IPS-20b (cell line): ENCODE measurements around the gene MBP.

ENCODE experiments used
- H3K27ac ChIP-seq: one replicate; pipeline ENCODE4 v1.5.1; 2013; ENCODE audit warnings: low read length
- H3K27me3 ChIP-seq: 2 replicates; pipeline ENCODE4 v1.6.1; 2013; ENCODE audit warnings: mild to moderate bottlenecking, low read length, inconsistent platforms; ENCODE audit not compliant: insufficient read depth
- H3K36me3 ChIP-seq: 2 replicates; pipeline ENCODE4 v1.6.1; 2013; ENCODE audit warnings: low read depth, mild to moderate bottlenecking, inconsistent platforms, low read length, moderate library complexity; ENCODE audit not compliant: insufficient read depth
- H3K4me1 ChIP-seq: 2 replicates; pipeline ENCODE4 v1.6.1; 2013; ENCODE audit warnings: mild to moderate bottlenecking, control low read depth, inconsistent platforms, low read length, moderate library complexity; ENCODE audit not compliant: insufficient read depth
- H3K4me3 ChIP-seq: 2 replicates; pipeline ENCODE4 v1.5.1; 2013; ENCODE audit warnings: mild to moderate bottlenecking, low read length, inconsistent platforms
- H3K9ac ChIP-seq: 2 replicates; pipeline ENCODE4 v1.6.1; 2013; ENCODE audit warnings: low read depth, mild to moderate bottlenecking, inconsistent platforms, low read length, moderate library complexity
- H3K9me3 ChIP-seq: 2 replicates; pipeline ENCODE4 v1.6.1; 2013; ENCODE audit warnings: mild to moderate bottlenecking, low read depth, low read length, inconsistent platforms; ENCODE audit not compliant: insufficient read depth

The MBP gene

DNA sequence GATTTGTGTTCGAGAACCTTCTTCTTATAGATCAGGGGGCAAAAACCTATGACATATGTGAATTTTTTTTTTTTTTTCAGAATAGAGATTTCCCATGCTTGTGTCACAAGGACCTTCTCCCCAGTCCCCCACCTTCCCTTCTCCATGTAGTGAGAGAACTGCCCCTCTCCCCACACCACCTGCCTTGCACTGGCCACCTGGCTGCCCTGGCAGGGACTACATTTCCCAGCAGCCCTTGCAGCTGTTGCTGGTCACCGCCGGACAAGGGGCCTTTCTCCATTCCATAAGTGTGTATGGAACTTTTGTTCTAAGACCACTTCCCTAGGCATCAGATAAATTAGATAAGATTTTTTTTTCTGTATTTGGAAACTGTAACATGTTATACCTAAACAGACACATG, 22.2 kb downstream of the MBP start:
- Histone ChIP-seq H3K27me3 (no peaks in the 10 kb centered on the region), H3K4me1 (peaks cover 15% of the 10 kb centered on the region; the same call in 1 of the 2 replicates), H3K4me3 (no peak overlapping the region), H3K9ac (no peak overlapping the region), H3K27ac (no peak overlapping the region), H3K36me3 (no peaks in the 10 kb centered on the region), H3K9me3 (no peaks in the 10 kb centered on the region)

DNA sequence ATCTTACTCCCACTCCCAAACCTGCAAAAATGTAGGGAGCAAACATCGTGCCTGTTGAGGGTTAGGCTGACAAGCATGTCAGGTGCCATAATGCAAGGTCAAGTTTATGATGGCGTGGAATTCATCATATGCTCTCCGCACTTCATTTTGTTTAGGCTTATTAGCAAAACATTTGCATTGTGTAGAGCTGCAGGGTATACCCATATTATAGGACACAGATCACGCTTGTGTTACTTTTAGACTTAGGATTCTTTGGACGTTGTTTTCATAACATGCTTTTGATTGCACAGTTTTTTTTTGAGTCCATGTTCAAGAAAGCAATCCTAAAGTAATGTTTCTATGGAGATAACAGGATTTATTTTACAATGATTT, 22.9 kb downstream of the MBP start:
- Histone ChIP-seq H3K27me3 (no peaks in the 10 kb centered on the region), H3K4me1 (peaks cover 12% of the 10 kb centered on the region; the same call in 1 of the 2 replicates), H3K27ac (no peak overlapping the region), H3K9me3 (no peaks in the 10 kb centered on the region), H3K36me3 (no peaks in the 10 kb centered on the region), H3K4me3 (no peak overlapping the region), H3K9ac (no peak overlapping the region)

DNA sequence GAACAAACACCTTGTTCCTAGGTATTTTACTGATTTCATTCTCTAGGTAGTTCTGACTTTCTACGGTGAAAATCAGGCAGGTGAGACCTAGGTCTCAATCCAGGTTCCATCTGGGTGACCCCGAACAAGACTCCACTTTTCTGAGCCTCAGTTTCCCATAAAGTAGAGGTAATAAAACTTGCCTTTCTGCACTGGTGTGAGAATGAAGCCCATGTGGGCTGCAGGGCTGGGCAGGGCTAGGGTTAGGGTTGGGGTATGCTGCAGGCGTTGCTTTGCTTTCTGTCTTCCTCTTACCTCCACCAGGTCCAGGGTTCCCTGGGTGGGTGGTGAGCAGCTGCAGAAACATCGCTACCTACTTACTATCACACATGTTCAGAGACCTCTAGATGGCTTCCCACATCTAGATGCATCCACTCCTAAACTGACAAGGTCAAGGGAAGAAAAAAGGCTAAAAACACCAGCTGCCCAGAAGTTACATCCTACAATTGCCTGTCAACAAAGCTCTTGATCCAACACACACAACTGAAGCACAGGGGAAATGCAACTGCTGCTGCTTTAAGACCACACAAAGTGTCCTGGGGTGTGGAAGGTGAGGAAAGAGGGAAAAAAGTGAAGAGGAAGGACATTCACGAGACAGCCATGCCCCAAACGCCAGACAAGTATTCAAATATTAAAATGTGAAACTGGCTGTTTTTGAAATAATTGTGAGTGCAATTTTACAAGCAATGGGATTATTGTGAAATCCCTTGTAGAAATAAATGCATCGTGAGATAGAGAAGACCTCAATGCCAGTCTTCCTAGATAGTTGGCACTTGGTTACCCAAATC, 23.5 kb downstream of the MBP start:
- Histone ChIP-seq H3K27ac (no peak overlapping the region), H3K36me3 (no peaks in the 10 kb centered on the region), H3K9ac (no peak overlapping the region), H3K27me3 (no peaks in the 10 kb centered on the region), H3K9me3 (no peaks in the 10 kb centered on the region), H3K4me3 (no peak overlapping the region), H3K4me1 (peaks cover 8% of the 10 kb centered on the region; the same call in 1 of the 2 replicates)

DNA sequence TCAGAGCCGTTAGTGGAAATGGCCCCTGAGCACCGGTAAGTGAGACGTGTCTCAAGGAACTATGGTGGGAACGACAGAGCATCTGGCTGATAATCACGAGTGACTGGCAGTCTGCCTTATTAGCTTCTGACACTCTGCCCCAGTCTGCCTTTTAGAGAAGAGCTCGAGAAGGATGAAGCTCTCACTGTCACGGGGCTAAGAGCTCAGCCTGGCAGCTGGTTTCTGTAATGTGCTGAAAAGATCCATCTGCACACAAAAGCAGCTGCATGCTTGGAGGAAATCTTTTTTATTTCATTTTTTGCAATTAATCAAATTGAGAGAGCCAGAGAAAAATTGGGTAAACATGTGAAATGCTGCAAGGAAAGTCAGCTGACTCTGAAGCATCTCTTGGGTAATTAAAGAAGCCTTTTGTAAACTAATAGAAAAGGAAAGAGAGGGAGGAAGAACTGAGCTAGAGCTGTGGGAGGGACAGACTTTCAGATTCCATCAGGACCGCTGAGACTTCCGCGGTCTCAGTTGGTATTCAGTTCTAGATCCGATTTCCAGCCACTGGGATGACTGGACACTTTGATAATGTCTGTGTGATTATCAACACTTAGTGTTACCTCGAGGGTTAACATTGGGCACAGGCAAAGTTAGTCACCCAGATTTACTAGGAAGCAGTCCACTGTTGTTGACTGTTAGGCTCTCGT, 24.4 kb downstream of the MBP start:
- H3K9me3 ChIP-seq: no peaks in the 10 kb centered on the region
- H3K27me3 ChIP-seq: no peaks in the 10 kb centered on the region
- no peaks in the 10 kb centered on the region for H3K36me3 ChIP-seq
- H3K27ac ChIP-seq: no peak overlapping the region
- no peak overlapping the region for H3K9ac ChIP-seq
- 0 out of 2 replicates have a peak, but pooled peaks cover 3% of the 10 kb centered on the region for H3K4me1 ChIP-seq
- no peak overlapping the region for H3K4me3 ChIP-seq

DNA sequence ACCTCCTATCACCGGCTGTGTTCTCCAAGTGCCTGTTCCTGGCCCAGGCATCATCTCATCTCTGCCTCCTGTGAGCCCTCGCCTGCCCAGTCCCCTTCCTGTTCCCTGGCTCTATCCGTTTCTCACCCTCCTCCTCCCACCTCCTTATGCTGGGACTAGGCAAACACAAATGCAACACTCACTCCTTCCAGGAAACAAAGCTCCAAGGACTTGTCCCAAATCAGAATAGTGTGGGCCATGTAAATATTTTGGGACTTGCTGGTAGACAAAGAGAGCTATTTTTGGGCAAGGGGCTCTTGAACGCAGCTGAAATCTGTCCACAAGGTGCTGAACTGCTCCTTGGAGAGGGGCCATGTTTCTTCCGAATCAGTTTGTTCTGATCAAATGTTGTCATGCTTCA, 25.3 kb downstream of the MBP start:
- Histone ChIP-seq H3K4me3 (no peak overlapping the region), H3K4me1 (peaks cover 10% of the 10 kb centered on the region; the same call in 1 of the 2 replicates), H3K36me3 (no peaks in the 10 kb centered on the region), H3K27me3 (no peaks in the 10 kb centered on the region), H3K27ac (no peak overlapping the region), H3K9me3 (no peaks in the 10 kb centered on the region), H3K9ac (no peak overlapping the region)

DNA sequence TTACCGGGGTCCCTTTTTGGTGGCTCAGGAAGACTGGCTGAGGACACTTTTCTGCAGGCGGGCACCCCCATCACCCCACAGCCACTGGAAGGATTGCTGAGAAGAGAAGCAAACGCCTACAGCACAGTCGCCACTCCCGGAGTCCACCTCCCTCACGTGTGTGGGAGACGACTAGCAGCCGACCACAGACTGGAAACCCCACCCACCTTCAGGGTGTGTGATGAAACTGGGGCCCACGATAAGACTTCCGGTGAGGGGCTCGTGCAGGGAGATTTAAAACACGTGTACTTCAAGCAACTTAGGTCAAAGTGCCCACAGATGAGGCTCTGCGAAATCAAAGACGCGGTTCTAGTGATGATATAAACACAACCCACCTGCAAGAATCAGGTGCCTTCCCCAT, 26.3 kb downstream of the MBP start:
- H3K9me3 ChIP-seq: no peaks in the 10 kb centered on the region
- H3K36me3 ChIP-seq: no peaks in the 10 kb centered on the region
- peaks cover 20% of the 10 kb centered on the region; the same call in 1 of the 2 replicates for H3K4me1 ChIP-seq
- H3K4me3 ChIP-seq: no peak overlapping the region
- no peaks in the 10 kb centered on the region for H3K27me3 ChIP-seq
- no peak overlapping the region for H3K27ac ChIP-seq
- no peak overlapping the region for H3K9ac ChIP-seq

DNA sequence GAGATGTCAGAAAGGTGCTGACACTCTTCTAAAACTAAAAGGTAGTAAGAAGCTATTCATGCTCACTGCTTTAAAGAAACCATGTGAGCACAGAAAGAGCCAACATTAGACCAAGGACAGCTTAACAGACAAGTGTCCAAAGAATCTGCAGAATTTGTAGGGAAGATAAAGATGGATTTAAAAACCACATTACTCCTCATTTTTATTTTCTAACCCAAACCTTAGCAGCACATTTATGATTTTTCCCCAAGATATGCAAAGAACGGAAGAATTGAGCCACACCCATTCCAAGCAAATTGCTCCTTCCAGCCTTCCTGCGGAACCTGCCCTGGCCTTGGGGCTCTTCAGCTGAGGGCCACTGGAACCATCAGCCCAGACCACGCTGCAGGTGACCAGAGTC, 26.9 kb downstream of the MBP start:
- Histone ChIP-seq H3K4me1 (peaks cover 21% of the 10 kb centered on the region; the same call in 1 of the 2 replicates), H3K9ac (no peak overlapping the region)

DNA sequence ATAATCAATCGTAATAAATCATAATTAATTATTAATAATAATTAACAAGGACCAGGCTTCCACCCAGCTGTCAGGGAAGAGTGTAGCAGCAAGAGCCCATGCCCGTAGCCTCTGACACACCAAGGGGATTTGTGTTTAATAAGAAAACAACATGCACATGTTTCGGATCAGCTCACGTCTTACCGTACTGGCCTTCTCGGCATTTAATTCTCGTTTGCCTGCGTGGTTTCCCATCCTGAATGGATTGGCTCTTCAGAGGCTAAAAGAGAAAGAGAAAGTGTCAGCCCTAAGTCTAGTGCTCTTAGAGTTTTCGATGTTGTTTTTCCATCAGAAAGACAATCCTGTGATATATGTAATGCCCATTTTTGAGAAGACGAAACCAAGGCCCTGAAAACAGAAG, 27.6 kb downstream of the MBP start:
- Histone ChIP-seq H3K36me3 (no peaks in the 10 kb centered on the region), H3K9ac (no peak overlapping the region), H3K27ac (no peak overlapping the region), H3K4me3 (no peak overlapping the region), H3K9me3 (no peaks in the 10 kb centered on the region), H3K4me1 (peaks cover 21% of the 10 kb centered on the region; the same call in 1 of the 2 replicates), H3K27me3 (no peaks in the 10 kb centered on the region)

More for the DNA sequence above, 26.9 kb downstream of the MBP start:
- Histone ChIP-seq H3K36me3 (no peaks in the 10 kb centered on the region), H3K9me3 (no peaks in the 10 kb centered on the region), H3K27me3 (no peaks in the 10 kb centered on the region), H3K4me3 (no peak overlapping the region), H3K27ac (no peak overlapping the region)

DNA sequence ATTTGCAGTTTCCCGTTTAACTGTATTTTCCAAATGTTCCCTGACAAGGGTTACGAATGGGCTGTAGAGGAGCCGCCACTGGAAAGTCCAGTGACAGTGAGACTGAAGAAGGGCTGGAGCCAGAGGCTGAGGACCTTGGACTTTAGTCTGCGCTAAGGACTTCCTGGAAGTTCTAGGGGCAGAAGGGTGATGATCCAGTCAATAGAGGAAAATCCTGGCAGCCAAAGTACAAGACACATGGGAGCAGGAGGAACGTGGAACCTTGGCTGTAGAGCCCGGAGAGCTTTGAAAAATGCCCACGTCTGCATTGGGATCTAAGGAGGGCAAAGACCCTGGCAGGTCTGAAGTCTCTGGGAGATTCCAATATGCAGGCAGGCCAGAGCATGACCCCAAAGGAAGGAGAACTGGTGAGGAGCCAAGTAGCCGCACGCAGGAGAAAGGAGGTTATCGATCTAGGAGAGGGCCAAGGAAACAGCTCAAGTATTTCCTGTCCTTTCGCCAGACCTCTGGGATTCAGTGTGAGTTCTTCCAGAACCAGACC, 28.5 kb downstream of the MBP start:
- Histone ChIP-seq H3K4me3 (no peak overlapping the region), H3K27me3 (no peaks in the 10 kb centered on the region), H3K9ac (no peak overlapping the region), H3K9me3 (no peaks in the 10 kb centered on the region), H3K36me3 (no peaks in the 10 kb centered on the region), H3K27ac (no peak overlapping the region), H3K4me1 (peaks cover 21% of the 10 kb centered on the region; the same call in 1 of the 2 replicates)

DNA sequence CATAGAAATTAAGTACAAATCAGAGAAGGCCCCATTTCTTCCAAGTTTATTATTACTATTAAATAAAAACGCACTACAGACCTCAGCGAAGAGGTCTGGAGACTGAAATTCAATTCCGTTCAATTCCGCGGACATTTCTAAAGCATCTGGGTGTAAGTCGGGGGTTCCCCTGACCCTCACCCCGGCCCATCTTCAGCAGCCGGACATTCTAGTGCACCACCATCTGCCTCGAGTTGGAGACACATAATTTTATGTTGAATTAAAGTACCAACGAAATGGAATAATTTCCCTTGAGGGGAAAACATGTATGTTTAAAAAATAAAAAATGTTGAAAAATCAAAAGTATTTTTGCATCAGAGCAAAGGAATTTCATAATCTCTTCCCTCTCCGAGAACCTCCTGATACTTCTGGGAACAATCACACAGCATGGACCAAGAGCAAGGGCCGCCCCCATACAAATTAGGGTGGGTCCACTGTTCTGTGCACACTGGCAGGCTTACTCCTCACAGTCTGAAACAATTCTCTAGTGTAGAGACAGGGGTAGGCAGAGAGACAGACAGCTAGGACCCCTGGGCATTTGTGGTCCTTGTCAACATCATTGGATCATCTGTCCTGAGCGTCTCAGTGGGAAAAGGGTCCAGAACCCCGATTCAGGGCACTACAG, 29.3 kb downstream of the MBP start:
- H3K4me3 ChIP-seq: no peak overlapping the region

DNA sequence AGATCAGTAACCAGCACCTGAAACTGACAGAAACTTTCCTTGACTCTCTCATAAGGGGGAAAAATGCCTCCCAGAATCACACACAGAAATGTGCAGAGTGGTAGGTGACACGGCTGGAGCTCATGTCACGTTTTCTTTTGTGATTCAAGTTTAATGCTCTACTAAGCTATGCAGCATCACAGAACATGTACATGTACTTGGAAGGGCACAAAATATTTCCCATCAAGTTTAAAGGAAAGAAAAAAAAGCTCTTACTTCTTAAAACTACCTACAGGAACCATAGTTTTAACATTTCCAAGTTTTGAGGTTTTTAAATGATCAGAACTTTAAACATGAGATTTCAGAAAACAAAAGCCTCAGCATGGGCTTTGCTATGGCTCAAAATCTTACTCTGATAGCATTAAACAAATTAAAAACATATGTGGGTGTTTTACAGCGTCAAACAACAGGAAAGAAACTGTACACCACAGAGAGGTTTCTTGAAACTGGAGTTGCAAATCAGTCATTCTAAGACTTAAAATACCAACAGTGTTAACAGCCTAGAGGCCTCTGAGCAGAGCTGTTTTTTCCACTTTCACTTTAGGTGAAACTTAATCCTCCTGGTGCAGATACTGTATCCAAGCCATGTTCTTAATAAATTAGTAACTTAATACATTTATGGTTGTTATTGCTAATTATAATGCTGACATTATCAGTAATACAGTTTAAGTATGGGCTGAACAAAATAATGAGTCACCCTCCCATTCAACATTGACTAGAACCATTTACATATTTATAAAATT, 30.1 kb downstream of the MBP start:
- Histone ChIP-seq H3K9me3 (no peaks in the 10 kb centered on the region), H3K36me3 (no peaks in the 10 kb centered on the region), H3K4me3 (no peak overlapping the region), H3K4me1 (peaks cover 30% of the 10 kb centered on the region; the same call in 1 of the 2 replicates), H3K9ac (0 out of 2 replicates have a peak overlapping the region, but pooled peaks have one; percentile 35), H3K27ac (no peak overlapping the region), H3K27me3 (no peaks in the 10 kb centered on the region)

More for the DNA sequence above, 29.3 kb downstream of the MBP start:
- Histone ChIP-seq H3K27ac (no peak overlapping the region), H3K9me3 (no peaks in the 10 kb centered on the region), H3K36me3 (no peaks in the 10 kb centered on the region), H3K4me1 (peaks cover 24% of the 10 kb centered on the region; the same call in 1 of the 2 replicates), H3K27me3 (no peaks in the 10 kb centered on the region), H3K9ac (no peak overlapping the region)
